ENCODE results near the gene NMNAT2.

The NMNAT2 gene

DNA sequence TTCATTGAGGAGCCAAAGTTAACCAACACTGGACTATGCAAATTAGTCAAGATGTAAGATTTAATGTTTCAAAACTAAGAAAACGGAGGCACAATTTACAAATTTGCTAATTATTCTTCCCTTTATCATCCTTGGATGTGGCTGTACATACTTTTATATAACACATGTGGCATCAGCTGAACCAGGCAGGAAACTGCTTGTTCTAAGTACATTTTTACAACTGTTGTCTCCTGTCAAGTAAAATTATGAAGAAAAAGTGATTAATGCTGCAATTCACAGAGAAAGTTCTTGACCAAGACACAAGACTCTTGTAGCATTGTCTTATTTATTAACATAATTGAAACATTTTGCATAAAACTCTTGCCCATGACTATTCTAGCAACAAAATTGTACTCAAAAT lies 170.2 kb downstream of the NMNAT2 start:
- H3K4me3 ChIP-seq (ENCODE audit: low read depth, low read length): no peak overlapping the region
- in situ Hi-C loops (cut with HindIII; ENCODE audit: low sequenced_read_pairs): no loop called here
- TF ChIP-seq, protein P1, sequence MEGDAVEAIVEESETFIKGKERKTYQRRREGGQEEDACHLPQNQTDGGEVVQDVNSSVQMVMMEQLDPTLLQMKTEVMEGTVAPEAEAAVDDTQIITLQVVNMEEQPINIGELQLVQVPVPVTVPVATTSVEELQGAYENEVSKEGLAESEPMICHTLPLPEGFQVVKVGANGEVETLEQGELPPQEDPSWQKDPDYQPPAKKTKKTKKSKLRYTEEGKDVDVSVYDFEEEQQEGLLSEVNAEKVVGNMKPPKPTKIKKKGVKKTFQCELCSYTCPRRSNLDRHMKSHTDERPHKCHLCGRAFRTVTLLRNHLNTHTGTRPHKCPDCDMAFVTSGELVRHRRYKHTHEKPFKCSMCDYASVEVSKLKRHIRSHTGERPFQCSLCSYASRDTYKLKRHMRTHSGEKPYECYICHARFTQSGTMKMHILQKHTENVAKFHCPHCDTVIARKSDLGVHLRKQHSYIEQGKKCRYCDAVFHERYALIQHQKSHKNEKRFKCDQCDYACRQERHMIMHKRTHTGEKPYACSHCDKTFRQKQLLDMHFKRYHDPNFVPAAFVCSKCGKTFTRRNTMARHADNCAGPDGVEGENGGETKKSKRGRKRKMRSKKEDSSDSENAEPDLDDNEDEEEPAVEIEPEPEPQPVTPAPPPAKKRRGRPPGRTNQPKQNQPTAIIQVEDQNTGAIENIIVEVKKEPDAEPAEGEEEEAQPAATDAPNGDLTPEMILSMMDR (IDR thresholded peaks at IDR 0.05; ENCODE audit: low read depth, low read length): no peak
- no peak for DNase-seq (ENCODE audit: low read depth, low spot score)

DNA sequence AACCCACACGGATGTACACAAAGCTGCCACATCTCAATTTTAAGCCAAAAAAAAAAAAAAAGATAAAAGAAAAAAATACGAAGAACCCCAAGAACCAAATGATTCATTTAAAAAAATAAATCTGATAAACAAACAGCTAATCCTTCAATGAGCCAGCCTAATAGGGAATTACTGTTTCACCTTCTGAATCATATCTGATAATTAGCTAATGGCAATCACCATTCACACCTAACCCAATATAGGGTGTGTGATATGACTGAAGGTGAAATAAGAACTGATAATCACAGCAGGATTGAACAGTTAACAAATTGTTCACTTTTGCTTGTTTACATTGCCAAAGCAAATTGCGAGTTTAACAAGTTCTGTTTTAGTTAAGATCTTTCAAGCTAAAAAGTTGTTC lies 170.7 kb downstream of the NMNAT2 start:
- TF ChIP-seq, protein P1 (IDR thresholded peaks at IDR 0.05; ENCODE audit: low read depth, low read length): no peak
- no peak overlapping the region for H3K4me3 ChIP-seq (ENCODE audit: low read depth, low read length)
- in situ Hi-C loops (cut with HindIII; ENCODE audit: low sequenced_read_pairs): no loop called here
- no peak for DNase-seq (ENCODE audit: low read depth, low spot score)

DNA sequence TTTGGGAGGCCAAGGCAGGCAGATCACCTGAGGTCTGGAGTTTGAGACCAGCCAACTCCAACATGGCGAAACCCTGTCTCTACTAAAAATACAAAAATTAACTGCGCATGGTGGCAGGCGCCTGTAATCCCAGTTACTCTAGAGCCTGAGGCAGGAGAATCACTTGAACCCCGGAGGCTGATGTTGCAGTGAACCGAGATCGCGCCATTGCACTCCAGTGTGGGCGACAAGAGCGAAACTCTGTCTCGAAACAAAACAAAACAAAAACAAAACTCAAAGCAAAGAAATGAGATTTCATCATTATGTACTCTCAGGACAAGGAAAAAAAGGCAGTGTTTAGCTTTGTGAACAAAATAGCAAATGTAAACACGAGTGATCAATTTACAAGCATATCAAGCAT lies 171.1 kb downstream of the NMNAT2 start:
- DNase-seq (ENCODE audit: low read depth, low spot score): no peak
- TF ChIP-seq, protein P1 (IDR thresholded peaks at IDR 0.05; ENCODE audit: low read depth, low read length): no peak
- in situ Hi-C loops (cut with HindIII; ENCODE audit: low sequenced_read_pairs): no loop called here
- H3K4me3 ChIP-seq (ENCODE audit: low read depth, low read length): no peak overlapping the region

GRCh38 chr1:183246436-183246835 lies 171.7 kb downstream of the NMNAT2 start:
- in situ Hi-C loops (cut with HindIII; ENCODE audit: low sequenced_read_pairs): no loop called here
- TF ChIP-seq, protein P1 (IDR thresholded peaks at IDR 0.05; ENCODE audit: low read depth, low read length): no peak
- no peak overlapping the region for H3K4me3 ChIP-seq (ENCODE audit: low read depth, low read length)
- no peak for DNase-seq (ENCODE audit: low read depth, low spot score)

GRCh38 chr1:183245357-183245756 lies 172.8 kb downstream of the NMNAT2 start:
- in situ Hi-C loops (cut with HindIII; ENCODE audit: low sequenced_read_pairs): no loop called here
- H3K4me3 ChIP-seq (ENCODE audit: low read depth, low read length): no peak overlapping the region
- DNase-seq (ENCODE audit: low read depth, low spot score): no peak
- TF ChIP-seq, protein P1 (IDR thresholded peaks at IDR 0.05; ENCODE audit: low read depth, low read length): no peak

- in situ Hi-C loops (cut with HindIII; ENCODE audit: low sequenced_read_pairs): no loop called here
- TF ChIP-seq, protein P1 (IDR thresholded peaks at IDR 0.05; ENCODE audit: low read depth, low read length): no peak
- no peak overlapping the region for H3K4me3 ChIP-seq (ENCODE audit: low read depth, low read length)
- DNase-seq (ENCODE audit: low read depth, low spot score): no peak
These were observed 173.7 kb downstream of the NMNAT2 start for GRCh38 chr1:183244466-183244865.
